ENCODE results near the gene GBE1.

The GBE1 gene

DNA sequence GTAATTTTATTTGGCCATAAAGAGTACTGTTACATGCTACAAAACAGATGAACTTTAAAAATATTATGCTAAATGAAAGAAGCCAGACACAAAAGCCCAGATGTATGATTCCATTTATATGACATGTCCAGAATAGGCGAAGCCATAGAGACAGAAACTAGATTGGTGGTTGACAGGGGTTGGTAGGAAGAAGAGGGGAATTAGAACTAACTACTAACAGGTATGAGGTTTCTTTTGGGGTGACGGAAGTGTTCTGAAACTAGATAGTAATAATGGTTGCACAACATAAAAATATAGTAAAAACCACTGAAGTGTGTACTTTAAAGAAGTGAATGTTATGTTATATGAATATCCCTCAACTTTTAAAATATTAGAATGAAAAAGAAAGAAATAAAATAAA, 66.1 kb downstream of the GBE1 start:
- no peak for DNase-seq

GRCh38 chr3:81694662-81695061, 66.8 kb downstream of the GBE1 start:
- no peak for DNase-seq

DNA sequence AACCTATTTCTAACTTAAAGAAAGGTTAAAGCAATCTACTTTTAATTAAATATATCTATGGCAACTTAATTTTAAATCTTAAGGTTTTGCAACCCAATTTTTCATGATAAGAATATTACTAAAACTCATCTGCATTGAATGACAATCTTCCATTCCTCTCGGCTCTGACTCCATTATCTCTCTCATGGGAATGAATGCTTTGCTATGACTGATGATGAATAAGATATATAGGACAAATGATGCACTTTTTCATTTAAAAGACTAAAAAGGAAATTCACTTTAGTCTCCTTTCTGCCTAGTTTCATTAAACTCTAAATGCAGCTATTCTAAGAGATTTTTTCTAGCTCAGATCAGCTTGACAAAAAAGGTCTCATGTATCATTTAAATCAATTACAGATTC, 68.7 kb downstream of the GBE1 start:
- no peak for DNase-seq

GRCh38 chr3:81689617-81690016, 71.8 kb downstream of the GBE1 start:
- no peak for DNase-seq

- no peak for DNase-seq
Measured at GRCh38 chr3:81684751-81685395, 76.6 kb downstream of the GBE1 start.

DNA sequence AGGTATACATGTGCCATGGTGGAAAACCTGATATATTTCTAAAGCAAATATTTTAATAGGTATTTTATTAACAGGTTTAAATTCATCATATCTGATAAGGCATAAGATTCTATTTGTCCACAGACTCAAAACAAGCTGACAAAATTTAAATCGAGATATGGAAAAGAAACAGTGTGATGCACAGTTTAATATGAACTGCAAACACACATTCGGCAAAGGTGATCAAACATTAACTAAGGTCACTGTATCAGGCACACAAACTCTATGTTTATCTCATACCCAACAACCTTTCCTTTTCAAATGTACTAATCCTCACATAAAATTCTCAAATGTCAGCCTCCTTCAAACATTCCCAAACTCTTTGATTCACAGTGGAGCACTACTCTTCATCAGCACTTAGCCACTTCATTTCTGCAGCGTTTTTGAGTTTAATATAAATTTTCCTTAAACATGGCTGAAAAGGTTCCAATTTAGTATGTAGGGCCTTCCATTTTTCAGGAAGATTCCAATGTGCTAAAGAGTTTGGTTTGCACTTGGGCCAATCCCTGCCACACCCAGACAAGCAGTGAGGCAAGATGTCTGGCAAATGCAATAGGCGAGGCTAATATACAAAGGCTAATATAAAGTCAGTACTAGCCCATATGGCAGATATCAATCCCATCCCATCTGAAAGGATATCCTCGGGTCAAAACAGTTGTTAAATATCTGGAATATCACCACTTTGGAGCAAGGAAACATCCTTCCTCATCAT, 84.6 kb downstream of the GBE1 start:
- DNase-seq: no peak

- no peak for DNase-seq
Measured at GRCh38 chr3:81674690-81675089, 86.8 kb downstream of the GBE1 start.

GRCh38 chr3:81668283-81668682, 93.2 kb downstream of the GBE1 start:
- DNase-seq: no peak

DNA sequence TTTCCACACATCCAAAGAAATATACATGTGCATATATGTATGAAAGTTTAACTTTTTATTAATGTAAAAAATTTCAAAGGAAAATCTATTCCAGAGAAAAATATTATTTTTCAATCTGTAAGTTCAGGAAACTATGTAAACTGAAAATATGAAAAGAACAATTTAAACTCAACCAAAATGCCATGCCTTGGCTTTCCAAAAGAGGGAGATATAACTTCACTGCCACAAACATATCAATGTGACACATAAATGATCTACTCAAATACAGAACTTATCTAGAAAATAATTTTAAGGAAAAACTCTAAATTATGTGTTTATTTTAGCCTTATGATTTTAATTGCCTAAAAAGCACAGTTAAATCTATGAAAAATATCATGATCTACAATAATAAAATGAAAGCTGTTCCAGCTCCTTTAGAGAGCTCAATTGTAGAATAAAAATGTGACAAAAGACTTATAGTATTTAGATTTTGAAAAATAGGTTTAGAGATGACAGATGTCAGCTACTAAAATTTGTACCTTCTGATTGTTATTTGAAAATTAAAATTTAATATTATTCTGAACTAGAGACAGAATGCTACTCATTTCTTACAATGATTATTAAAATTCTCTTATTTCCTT, 94.8 kb downstream of the GBE1 start:
- DNase-seq: no peak

DNA sequence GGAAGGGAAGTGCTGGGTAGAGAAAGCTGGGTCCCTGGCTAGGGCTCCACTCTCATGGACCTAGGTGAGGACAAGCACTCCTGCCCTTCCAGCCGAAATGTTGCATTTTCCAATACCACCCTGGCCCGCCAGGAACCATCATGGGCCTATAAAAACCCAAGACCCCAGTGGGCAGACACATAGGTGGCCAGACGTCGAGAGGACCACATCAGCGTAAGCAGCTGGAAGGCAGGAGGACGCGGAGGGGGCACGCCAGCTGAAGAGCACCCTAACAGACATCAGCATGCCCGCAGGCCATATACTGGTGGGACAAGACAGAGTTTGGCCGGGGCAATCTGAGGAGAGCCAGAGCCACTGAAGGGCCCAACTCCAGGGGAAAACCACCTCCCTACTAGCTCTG, 98.3 kb downstream of the GBE1 start:
- no peak for DNase-seq

GRCh38 chr3:81660036-81660435, 101.4 kb downstream of the GBE1 start:
- DNase-seq: no peak

DNA sequence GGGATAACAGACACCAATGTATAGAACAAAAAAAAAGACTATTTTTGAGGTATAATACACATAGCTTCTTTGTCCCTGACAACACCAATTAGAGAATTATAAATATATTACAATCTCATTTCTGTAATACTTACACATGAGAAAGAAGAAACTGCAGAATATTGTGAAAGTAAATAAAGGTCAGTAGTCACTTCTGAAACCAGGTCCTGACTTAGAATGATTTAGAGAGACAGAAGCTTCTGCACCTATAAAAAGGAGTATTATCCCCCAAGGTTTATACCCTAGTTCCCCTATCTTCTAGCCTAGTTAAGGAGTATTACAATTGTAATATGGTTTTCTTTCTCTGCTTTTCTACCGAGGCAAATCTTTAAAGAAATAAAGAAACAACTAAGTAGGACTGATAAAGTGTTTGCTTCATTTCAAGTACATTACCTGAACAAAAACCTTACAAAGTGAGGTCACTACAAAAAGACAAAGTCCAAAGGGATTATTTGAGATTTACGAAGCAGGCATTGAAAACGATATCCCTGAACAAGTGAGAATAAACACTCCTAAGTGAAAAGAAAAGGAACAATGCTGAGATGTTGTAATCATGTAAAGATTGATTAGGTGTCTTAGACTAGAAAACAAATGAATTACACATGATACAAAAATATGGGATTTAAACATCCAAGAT, 103.0 kb downstream of the GBE1 start:
- no peak for DNase-seq

DNA sequence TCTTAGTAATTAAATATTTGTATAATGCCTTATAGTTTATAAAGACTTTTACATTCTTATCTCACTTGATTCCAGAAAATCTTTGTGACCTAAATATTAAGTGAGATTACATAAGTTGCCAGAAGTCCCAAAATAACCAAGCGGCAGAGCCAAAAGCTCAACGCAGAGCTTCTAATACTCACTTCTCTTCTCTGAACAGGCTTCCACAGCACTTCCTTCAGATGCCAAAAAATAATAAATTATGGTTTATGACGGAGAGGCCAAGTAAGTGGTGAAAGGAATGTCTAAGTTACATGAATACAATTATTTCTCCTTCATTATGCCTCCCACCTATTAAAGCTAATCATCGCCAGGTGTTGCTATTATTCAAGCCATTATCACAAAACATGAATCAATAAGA, 110.3 kb downstream of the GBE1 start:
- DNase-seq: no peak

GRCh38 chr3:81650187-81650586, 111.3 kb downstream of the GBE1 start:
- DNase-seq: no peak

DNA sequence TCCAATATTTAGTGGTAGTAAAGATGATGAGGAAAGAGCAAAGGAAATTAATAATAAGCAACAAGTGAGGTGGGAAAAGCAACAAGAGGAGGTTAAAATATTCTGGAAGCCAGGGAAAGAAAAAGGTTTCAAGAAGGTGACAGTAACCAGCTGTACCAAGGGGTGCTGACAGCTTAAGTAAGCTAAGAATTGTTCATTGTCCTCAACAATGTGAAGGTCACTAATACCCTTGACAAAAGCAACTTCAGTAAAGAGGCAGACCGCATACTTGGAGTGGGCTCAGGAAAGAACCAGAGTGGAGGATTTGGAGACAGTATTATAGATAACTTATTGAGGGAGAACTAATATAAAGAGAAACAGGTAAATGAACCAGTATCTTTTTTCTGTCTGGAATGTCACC, 116.2 kb downstream of the GBE1 start:
- DNase-seq: no peak

- DNase-seq: no peak
Measured at GRCh38 chr3:81643721-81644120, 117.7 kb downstream of the GBE1 start.

GRCh38 chr3:81638480-81638879, 123.0 kb downstream of the GBE1 start:
- DNase-seq: no peak

- DNase-seq: no peak
Measured at GRCh38 chr3:81632659-81633058, 128.8 kb downstream of the GBE1 start.

DNA sequence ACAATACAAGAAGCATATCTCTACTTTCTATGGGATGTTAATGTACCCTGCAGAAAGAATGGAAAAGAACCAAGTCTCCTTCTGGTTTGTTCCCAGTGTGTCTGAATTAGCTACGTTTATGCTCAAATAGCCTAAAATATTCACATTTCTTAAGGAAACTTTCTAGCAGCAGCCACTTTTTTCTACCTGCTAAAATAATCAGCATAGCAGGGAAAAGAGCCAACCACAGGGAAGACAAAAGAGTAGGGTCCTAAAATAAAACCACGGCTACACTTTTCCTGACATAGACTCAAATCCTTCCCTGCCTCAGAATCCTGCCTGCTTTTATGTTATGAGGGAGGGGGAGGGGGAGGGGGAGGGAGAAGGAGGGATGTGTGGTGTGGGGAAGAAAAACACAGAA, 136.7 kb downstream of the GBE1 start:
- no peak for DNase-seq

GRCh38 chr3:81622395-81622794, 139.1 kb downstream of the GBE1 start:
- no peak for DNase-seq

DNA sequence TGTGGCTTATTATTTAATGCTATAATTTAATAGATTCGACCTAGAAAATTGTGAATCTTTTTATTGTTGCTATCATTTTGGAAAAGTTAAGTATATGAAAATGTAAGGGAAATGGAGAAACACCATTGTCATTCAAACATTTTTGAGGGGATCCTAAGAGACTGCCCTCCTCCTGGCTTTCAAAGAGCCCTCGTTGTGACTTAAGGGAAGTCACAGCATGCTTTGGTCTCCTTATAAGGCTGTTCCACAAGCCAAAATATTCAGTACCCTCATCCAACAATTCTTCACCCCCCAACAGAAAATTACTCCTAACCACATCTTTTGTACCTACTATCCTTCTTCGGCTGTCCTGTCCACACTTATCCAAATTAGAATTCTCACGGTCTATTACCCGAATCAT, 140.2 kb downstream of the GBE1 start:
- no peak for DNase-seq

- DNase-seq: no peak
Measured at GRCh38 chr3:81620849-81621248, 140.6 kb downstream of the GBE1 start.

GRCh38 chr3:81612768-81613167, 148.7 kb downstream of the GBE1 start:
- DNase-seq: no peak

DNA sequence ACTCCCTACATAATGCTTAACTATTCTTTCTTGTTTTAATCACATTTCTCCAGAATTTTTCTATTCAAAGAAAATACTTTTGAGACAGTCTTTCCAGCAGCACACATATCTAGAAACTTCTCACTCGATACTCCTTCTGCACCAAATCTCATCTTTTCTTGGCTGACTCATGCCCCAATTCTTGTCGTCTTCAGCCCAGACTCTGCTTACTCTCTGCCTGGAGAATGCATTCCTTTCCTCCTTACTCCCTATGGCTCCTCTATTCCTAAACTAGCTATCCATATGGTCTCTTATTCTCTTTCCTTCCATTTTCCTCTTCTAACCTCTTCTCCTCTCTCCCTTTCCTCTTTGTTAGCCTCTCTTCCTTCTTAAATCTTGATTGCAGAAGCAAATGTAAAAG, 158.7 kb downstream of the GBE1 start:
- no peak for DNase-seq

Data from stimulated activated CD4-positive, alpha-beta T cell treated with anti-CD3 and anti-CD28 coated beads, Interleukin-15, amount 100 ng/mL, for 24 hours (primary cell).